ENCODE measurements around the gene ZBTB7C.

The ZBTB7C gene

GRCh38 chr18:48105317-48105716 lies 303.9 kb downstream of the ZBTB7C start:
- H3K4me3 ChIP-seq (ENCODE audit: control insufficient read depth, low read depth, low read length), result no peak overlapping the region
- no peak for TF ChIP-seq CTCF (IDR thresholded peaks at IDR 0.05; ENCODE audit: control insufficient read depth, insufficient read depth, low read depth, low read length, missing control alignments)
- DNase-seq (ENCODE audit: low read depth), result no peak

GRCh38 chr18:48104705-48105104 lies 304.5 kb downstream of the ZBTB7C start:
- DNase-seq (ENCODE audit: low read depth), result no peak
- no peak for TF ChIP-seq CTCF (IDR thresholded peaks at IDR 0.05; ENCODE audit: control insufficient read depth, insufficient read depth, low read depth, low read length, missing control alignments)
- H3K4me3 ChIP-seq (ENCODE audit: control insufficient read depth, low read depth, low read length), result no peak overlapping the region

GRCh38 chr18:48100651-48101165 lies 308.5 kb downstream of the ZBTB7C start:
- DNase-seq (ENCODE audit: low read depth), result no peak
- TF ChIP-seq CTCF (IDR thresholded peaks at IDR 0.05; ENCODE audit: control insufficient read depth, insufficient read depth, low read depth, low read length, missing control alignments), result no peak
- H3K4me3 ChIP-seq (ENCODE audit: control insufficient read depth, low read depth, low read length), result no peak overlapping the region

GRCh38 chr18:48100165-48100575 lies 309.0 kb downstream of the ZBTB7C start:
- no peak overlapping the region for H3K4me3 ChIP-seq (ENCODE audit: control insufficient read depth, low read depth, low read length)
- TF ChIP-seq CTCF (IDR thresholded peaks at IDR 0.05; ENCODE audit: control insufficient read depth, insufficient read depth, low read depth, low read length, missing control alignments), result no peak
- no peak for DNase-seq (ENCODE audit: low read depth)

- H3K4me3 ChIP-seq (ENCODE audit: control insufficient read depth, low read depth, low read length), result no peak overlapping the region
- no peak for DNase-seq (ENCODE audit: low read depth)
- no peak for TF ChIP-seq CTCF (IDR thresholded peaks at IDR 0.05; ENCODE audit: control insufficient read depth, insufficient read depth, low read depth, low read length, missing control alignments)
These were observed 309.6 kb downstream of the ZBTB7C start for GRCh38 chr18:48099481-48100164.

- no peak overlapping the region for H3K4me3 ChIP-seq (ENCODE audit: control insufficient read depth, low read depth, low read length)
- TF ChIP-seq CTCF (IDR thresholded peaks at IDR 0.05; ENCODE audit: control insufficient read depth, insufficient read depth, low read depth, low read length, missing control alignments), result no peak
These were observed 310.6 kb downstream of the ZBTB7C start for GRCh38 chr18:48098538-48098937.

More at GRCh38 chr18:48098538-48098937, 310.6 kb downstream of the ZBTB7C start:
- no peak for DNase-seq (ENCODE audit: low read depth)
